ENCODE results near the gene GLT6D1.
"Not testable (repeated sequence)": the region's sequence is repeated elsewhere in the genome, so short reads cannot be mapped to it uniquely, and the experiment has no call there.

GRCh38 chr9:135672786-135673185 lies 33.4 kb upstream of the GLT6D1 start:
- not testable (repeated sequence) for TF ChIP-seq CTCF (IDR thresholded peaks at IDR 0.05); POLR2AphosphoS5 (IDR thresholded peaks at IDR 0.05; ENCODE audit: low read depth, low read length)
